Measurements from ENCODE around the gene PCDH9.

PCDH9 gene

GRCh38 chr13:67224148-67224846, 5.8 kb downstream of the PCDH9 start:
- peak in 1 of 2 donors; percentile 18 for DNase-seq (ENCODE audit: low read depth in 2 of 2)

- DNase-seq (ENCODE audit: low read depth in 2 of 2), result no peak
Measured at GRCh38 chr13:67223742-67224141, 6.4 kb downstream of the PCDH9 start.

GRCh38 chr13:67223024-67223423, 7.1 kb downstream of the PCDH9 start:
- no peak for DNase-seq (ENCODE audit: low read depth in 2 of 2)

- DNase-seq (ENCODE audit: low read depth in 2 of 2), result no peak
Measured at GRCh38 chr13:67221630-67222226, 8.4 kb downstream of the PCDH9 start.

- DNase-seq (ENCODE audit: low read depth in 2 of 2), result no peak
Measured at GRCh38 chr13:67219113-67219512, 11.0 kb downstream of the PCDH9 start.

GRCh38 chr13:67217880-67218279, 12.3 kb downstream of the PCDH9 start:
- no peak for DNase-seq (ENCODE audit: low read depth in 2 of 2)

GRCh38 chr13:67216864-67217263, 13.3 kb downstream of the PCDH9 start:
- DNase-seq (ENCODE audit: low read depth in 2 of 2), result no peak

- DNase-seq (ENCODE audit: low read depth in 2 of 2), result no peak
Measured at GRCh38 chr13:67210208-67210607, 19.9 kb downstream of the PCDH9 start.

- no peak for DNase-seq (ENCODE audit: low read depth in 2 of 2)
Measured at GRCh38 chr13:67208552-67208951, 21.6 kb downstream of the PCDH9 start.

- no peak for DNase-seq (ENCODE audit: low read depth in 2 of 2)
Measured at GRCh38 chr13:67204764-67205163, 25.4 kb downstream of the PCDH9 start.

GRCh38 chr13:67200605-67201004, 29.5 kb downstream of the PCDH9 start:
- DNase-seq (ENCODE audit: low read depth in 2 of 2), result no peak

GRCh38 chr13:67200183-67200582, 30.0 kb downstream of the PCDH9 start:
- DNase-seq (ENCODE audit: low read depth in 2 of 2), result no peak

- DNase-seq (ENCODE audit: low read depth in 2 of 2), result no peak
Measured at GRCh38 chr13:67197704-67198103, 32.4 kb downstream of the PCDH9 start.

GRCh38 chr13:67193979-67194378, 36.2 kb downstream of the PCDH9 start:
- no peak for DNase-seq (ENCODE audit: low read depth in 2 of 2)

GRCh38 chr13:67192751-67193150, 37.4 kb downstream of the PCDH9 start:
- no peak for DNase-seq (ENCODE audit: low read depth in 2 of 2)

- no peak for DNase-seq (ENCODE audit: low read depth in 2 of 2)
Measured at GRCh38 chr13:67186995-67187569, 43.1 kb downstream of the PCDH9 start.

- no peak for DNase-seq (ENCODE audit: low read depth in 2 of 2)
Measured at GRCh38 chr13:67184247-67184646, 45.9 kb downstream of the PCDH9 start.

GRCh38 chr13:67183151-67183550, 47.0 kb downstream of the PCDH9 start:
- DNase-seq (ENCODE audit: low read depth in 2 of 2), result no peak

- no peak for DNase-seq (ENCODE audit: low read depth in 2 of 2)
Measured at GRCh38 chr13:67175836-67176459, 54.2 kb downstream of the PCDH9 start.

GRCh38 chr13:67168384-67168783, 61.8 kb downstream of the PCDH9 start:
- DNase-seq (ENCODE audit: low read depth in 2 of 2), result no peak

GRCh38 chr13:67167420-67167819, 62.7 kb downstream of the PCDH9 start:
- DNase-seq (ENCODE audit: low read depth in 2 of 2), result no peak

GRCh38 chr13:67161176-67161575, 69.0 kb downstream of the PCDH9 start:
- DNase-seq (ENCODE audit: low read depth in 2 of 2), result no peak

GRCh38 chr13:67158903-67159302, 71.2 kb downstream of the PCDH9 start:
- no peak for DNase-seq (ENCODE audit: low read depth in 2 of 2)

All from activated CD4-positive, alpha-beta T cell treated with anti-CD3 and anti-CD28 coated beads for 24 hours (primary cell).